ENCODE results near the gene BHLHE23. TPM values are rescaled to one million over a fixed set of nuclear protein-coding genes. Genes with fewer than 3 reads are reported as not detected.
"Not testable (repeated sequence)": the region's sequence is repeated elsewhere in the genome, so short reads cannot be mapped to it uniquely, and the experiment has no call there.

Gene BHLHE23
- total RNA-seq, 1 experiment from 2014 or later, result not detected

DNA sequence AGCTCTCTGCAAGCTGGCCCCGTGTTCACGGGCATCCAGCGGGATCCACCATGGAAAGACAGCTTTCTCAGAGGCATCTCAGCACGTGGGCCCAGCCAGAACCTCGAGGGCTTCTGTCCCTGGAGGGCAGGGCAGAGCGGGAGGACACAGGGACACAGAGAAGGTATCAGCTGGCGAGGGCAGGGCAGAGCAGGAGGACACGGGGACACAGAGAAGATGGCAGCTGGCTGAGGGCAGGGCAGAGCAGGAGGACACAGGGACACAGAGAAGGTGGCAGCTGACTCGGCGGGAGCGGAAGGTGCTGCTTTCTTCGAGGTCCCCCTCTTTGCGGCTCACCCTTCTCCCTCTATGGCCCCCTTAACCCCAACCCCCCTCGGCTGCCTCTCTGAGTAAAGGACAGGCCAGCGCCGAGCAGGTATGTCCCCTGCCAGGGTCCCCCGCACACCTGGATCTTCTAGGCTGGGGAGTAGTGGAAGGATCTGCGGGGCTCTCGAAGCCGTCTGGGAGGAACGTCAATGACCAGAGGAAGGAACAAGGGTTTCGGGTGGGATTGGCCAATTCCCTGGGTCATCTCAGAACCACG lies 28.9 kb upstream of the BHLHE23 start:
- H3K4me3 ChIP-seq, result no peak overlapping the region
- intact Hi-C loops (cut with micrococcal nuclease; ENCODE audit: unreplicated experiment), result no loop called here
- no peak overlapping the region for H2AFZ ChIP-seq
- POLR2A ChIA-PET (ENCODE audit: unreplicated experiment), result no interaction called here
- peaks cover 92% of the 10 kb centered on the region for H3K27me3 ChIP-seq (ENCODE audit: insufficient read depth, low read depth)
- no peaks in the 10 kb centered on the region for H3K9me3 ChIP-seq (ENCODE audit: insufficient read depth, low read depth)
- TF ChIP-seq, protein P1, sequence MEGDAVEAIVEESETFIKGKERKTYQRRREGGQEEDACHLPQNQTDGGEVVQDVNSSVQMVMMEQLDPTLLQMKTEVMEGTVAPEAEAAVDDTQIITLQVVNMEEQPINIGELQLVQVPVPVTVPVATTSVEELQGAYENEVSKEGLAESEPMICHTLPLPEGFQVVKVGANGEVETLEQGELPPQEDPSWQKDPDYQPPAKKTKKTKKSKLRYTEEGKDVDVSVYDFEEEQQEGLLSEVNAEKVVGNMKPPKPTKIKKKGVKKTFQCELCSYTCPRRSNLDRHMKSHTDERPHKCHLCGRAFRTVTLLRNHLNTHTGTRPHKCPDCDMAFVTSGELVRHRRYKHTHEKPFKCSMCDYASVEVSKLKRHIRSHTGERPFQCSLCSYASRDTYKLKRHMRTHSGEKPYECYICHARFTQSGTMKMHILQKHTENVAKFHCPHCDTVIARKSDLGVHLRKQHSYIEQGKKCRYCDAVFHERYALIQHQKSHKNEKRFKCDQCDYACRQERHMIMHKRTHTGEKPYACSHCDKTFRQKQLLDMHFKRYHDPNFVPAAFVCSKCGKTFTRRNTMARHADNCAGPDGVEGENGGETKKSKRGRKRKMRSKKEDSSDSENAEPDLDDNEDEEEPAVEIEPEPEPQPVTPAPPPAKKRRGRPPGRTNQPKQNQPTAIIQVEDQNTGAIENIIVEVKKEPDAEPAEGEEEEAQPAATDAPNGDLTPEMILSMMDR (conservative IDR thresholded peaks at IDR 0.05), result no peak
- CTCF ChIA-PET, result no interaction called here
- H3K9me2 ChIP-seq (ENCODE audit: insufficient read depth), result no peaks in the 10 kb centered on the region
- DNase-seq, result no peak
- no peak overlapping the region for H3K4me2 ChIP-seq
- no peaks in the 10 kb centered on the region for H3F3A ChIP-seq (ENCODE audit: insufficient read depth, low read depth)
- H3K27ac ChIP-seq, result no peak overlapping the region
- no peaks in the 10 kb centered on the region for H3K79me2 ChIP-seq (ENCODE audit: low read depth)
- H3K4me1 ChIP-seq (replicated peaks; ENCODE audit: insufficient read depth), result no peaks in the 10 kb centered on the region
- BruUV-seq (replicated peaks), result no TSS peak
- H4K20me1 ChIP-seq (ENCODE audit: insufficient read depth), result no peaks in the 10 kb centered on the region
- H3K36me3 ChIP-seq (ENCODE audit: low read depth), result no peaks in the 10 kb centered on the region

DNA sequence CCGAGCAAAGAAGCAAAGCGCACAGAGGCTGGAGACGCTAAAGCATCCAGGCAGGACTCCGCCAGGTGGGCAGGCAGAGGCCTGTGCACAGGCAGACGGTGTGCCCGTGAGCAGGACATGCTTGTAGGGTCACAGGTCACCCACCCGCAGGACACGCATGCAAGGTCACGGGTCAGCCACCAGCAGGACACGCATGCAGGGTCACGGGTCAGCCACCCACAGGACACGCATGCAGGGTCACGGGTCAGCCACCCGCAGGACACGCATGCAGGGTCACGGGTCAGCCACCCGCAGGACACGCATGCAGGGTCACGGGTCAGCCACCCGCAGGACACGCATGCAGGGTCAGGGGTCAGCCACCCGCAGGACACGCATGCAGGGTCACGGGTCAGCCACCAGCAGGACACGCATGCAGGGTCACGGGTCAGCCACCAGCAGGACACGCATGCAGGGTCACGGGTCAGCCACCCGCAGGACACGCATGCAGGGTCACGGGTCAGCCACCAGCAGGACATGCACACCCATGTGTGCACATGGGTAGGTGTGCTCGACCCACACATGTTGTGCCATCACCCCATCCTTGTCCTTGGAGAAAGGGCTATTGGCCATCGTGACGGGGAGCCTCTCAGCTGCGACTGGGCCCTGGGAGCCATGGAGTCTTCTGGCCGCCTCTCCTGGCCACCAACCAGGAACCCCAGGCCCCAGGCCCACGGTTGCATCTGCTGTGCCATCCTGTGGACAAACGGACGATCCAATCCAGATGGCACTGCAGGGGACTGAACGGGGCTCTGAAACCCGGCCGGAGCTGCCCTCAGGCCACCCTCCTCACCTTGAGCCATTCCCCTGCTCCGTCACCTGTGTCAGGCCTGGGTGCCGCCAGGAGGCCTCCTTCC lies 28.2 kb upstream of the BHLHE23 start:
- H3K79me2 ChIP-seq (ENCODE audit: low read depth); H3K27ac ChIP-seq; H3K9me3 ChIP-seq (ENCODE audit: insufficient read depth, low read depth); H3K4me3 ChIP-seq; H3K4me1 ChIP-seq (replicated peaks; ENCODE audit: insufficient read depth); H3K4me2 ChIP-seq; H3F3A ChIP-seq (ENCODE audit: insufficient read depth, low read depth); DNase-seq; BruUV-seq (replicated peaks); H3K9me2 ChIP-seq (ENCODE audit: insufficient read depth); intact Hi-C loops (cut with micrococcal nuclease; ENCODE audit: unreplicated experiment); POLR2A ChIA-PET (ENCODE audit: unreplicated experiment); CTCF ChIA-PET; H4K20me1 ChIP-seq (ENCODE audit: insufficient read depth); H2AFZ ChIP-seq; H3K36me3 ChIP-seq (ENCODE audit: low read depth): not testable (repeated sequence)
- peaks cover 92% of the 10 kb centered on the region for H3K27me3 ChIP-seq (ENCODE audit: insufficient read depth, low read depth)

DNA sequence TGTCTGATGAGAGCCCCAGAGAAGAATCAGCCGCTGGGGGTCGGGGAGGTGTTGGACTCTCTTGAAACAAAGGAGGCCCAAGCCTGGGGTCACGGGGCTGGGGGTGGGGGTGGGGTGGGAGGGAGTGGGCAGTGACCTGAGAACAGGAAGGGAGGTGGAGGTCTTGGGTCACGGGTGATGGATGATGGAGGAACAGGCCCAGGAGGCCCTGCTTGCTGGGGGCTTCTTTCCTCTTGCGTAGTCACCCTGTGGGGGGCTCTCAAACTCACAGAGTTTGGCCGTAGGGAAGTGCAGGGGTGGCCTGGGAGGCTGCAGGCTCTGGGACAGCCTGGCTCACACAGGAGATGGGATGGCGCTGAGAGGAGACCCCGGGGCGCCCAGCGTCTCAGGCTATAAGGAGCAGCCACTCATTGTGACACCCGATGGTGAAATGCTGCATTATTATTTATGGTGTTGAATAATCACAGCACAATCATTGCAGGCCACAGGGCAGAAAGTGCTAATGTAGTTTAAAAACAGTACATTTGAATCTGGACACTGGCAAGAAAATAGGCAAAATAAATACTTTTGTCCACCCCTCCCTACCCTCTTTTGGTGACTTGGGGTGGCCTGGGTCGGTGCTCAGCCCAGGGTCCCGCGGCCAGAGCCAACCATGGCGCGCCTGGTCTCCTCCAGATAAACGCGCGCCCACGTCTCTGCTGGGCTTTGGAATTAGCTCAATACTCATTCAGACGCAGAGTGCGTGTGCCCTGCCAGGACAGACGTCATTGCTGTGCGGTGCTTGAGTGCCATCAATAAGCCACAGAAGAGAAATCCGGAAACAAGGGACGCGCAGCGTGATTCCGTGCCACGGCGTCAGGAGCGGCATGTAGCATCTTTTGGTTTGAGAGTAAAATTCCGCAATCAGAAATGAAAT lies 27.3 kb upstream of the BHLHE23 start:
- H3K4me1 ChIP-seq (replicated peaks; ENCODE audit: insufficient read depth), result no peaks in the 10 kb centered on the region
- no peak overlapping the region for H3K27ac ChIP-seq
- intact Hi-C loops (cut with micrococcal nuclease; ENCODE audit: unreplicated experiment), result no loop called here
- no peaks in the 10 kb centered on the region for H4K20me1 ChIP-seq (ENCODE audit: insufficient read depth)
- ChIA-PET CTCF (no interaction called here), POLR2A (ENCODE audit: unreplicated experiment) (no interaction called here)
- no peaks in the 10 kb centered on the region for H3K9me3 ChIP-seq (ENCODE audit: insufficient read depth, low read depth)
- no peak overlapping the region for H3K4me3 ChIP-seq
- BruUV-seq (replicated peaks), result no TSS peak
- no peaks in the 10 kb centered on the region for H3F3A ChIP-seq (ENCODE audit: insufficient read depth, low read depth)
- H3K36me3 ChIP-seq (ENCODE audit: low read depth), result no peaks in the 10 kb centered on the region
- peaks cover 90% of the 10 kb centered on the region for H3K27me3 ChIP-seq (ENCODE audit: insufficient read depth, low read depth)
- no peaks in the 10 kb centered on the region for H3K79me2 ChIP-seq (ENCODE audit: low read depth)
- TF ChIP-seq, protein P1 (conservative IDR thresholded peaks at IDR 0.05), result no peak
- no peak for TF ChIP-seq EZH2 (IDR thresholded peaks at IDR 0.05; ENCODE audit: low read depth)
- H3K9me2 ChIP-seq (ENCODE audit: insufficient read depth), result no peaks in the 10 kb centered on the region
- no peak overlapping the region for H3K4me2 ChIP-seq
- H2AFZ ChIP-seq, result no peak overlapping the region
- DNase-seq, result no peak

Measured in PC-9 (cell line).